NCI-H2227 (cell line): Measurements from ENCODE around the gene KCNIP4.
"Not testable (repeated sequence)": the region's sequence is repeated elsewhere in the genome, so short reads cannot be mapped to it uniquely, and the experiment has no call there.

ENCODE experiments used
- DNase-seq: peaks from one replicate; lab custom pipeline; 2025; ENCODE audit not compliant: unreplicated experiment; lab: John Stamatoyannopoulos, UW

Gene KCNIP4

GRCh38 chr4:21384609-21385008, 564.0 kb downstream of the KCNIP4 start:
- DNase-seq, result no peak

- no peak for DNase-seq
Observed at GRCh38 chr4:21380861-21381260, 567.7 kb downstream of the KCNIP4 start.

- no peak for DNase-seq
Observed at GRCh38 chr4:21377046-21377445, 571.5 kb downstream of the KCNIP4 start.

GRCh38 chr4:21376176-21376575, 572.4 kb downstream of the KCNIP4 start:
- DNase-seq, result no peak

- DNase-seq, result no peak
Observed at GRCh38 chr4:21374641-21375368, 573.8 kb downstream of the KCNIP4 start.

GRCh38 chr4:21367567-21367966, 581.0 kb downstream of the KCNIP4 start:
- DNase-seq, result no peak

- DNase-seq, result no peak
Observed at GRCh38 chr4:21366840-21367239, 581.7 kb downstream of the KCNIP4 start.

GRCh38 chr4:21366312-21366711, 582.3 kb downstream of the KCNIP4 start:
- DNase-seq, result peak; percentile 14

- no peak for DNase-seq
Observed at GRCh38 chr4:21363701-21364100, 584.9 kb downstream of the KCNIP4 start.

GRCh38 chr4:21352354-21352753, 596.2 kb downstream of the KCNIP4 start:
- DNase-seq, result not testable (repeated sequence)

- DNase-seq, result no peak
Observed at GRCh38 chr4:21347142-21347541, 601.4 kb downstream of the KCNIP4 start.

- no peak for DNase-seq
Observed at GRCh38 chr4:21327976-21328700, 620.4 kb downstream of the KCNIP4 start.

- no peak for DNase-seq
Observed at GRCh38 chr4:21320034-21320433, 628.5 kb downstream of the KCNIP4 start.

GRCh38 chr4:21307709-21308108, 640.9 kb downstream of the KCNIP4 start:
- DNase-seq, result no peak

GRCh38 chr4:21304540-21304887, 644.1 kb downstream of the KCNIP4 start:
- DNase-seq, result no peak

- no peak for DNase-seq
Observed at GRCh38 chr4:21290562-21290961, 658.0 kb downstream of the KCNIP4 start.

- DNase-seq, result no peak
Observed at GRCh38 chr4:21276046-21276445, 672.5 kb downstream of the KCNIP4 start.

- DNase-seq, result no peak
Observed at GRCh38 chr4:21271439-21272052, 677.0 kb downstream of the KCNIP4 start.

- DNase-seq, result no peak
Observed at GRCh38 chr4:21248331-21248730, 700.2 kb downstream of the KCNIP4 start.

GRCh38 chr4:21242163-21242562, 706.4 kb downstream of the KCNIP4 start:
- DNase-seq, result no peak

- DNase-seq, result no peak
Observed at GRCh38 chr4:21226637-21227538, 721.7 kb downstream of the KCNIP4 start.
